Activated CD8-positive, alpha-beta T cell treated with anti-CD3 and anti-CD28 coated beads for 36 hours (primary cell): Measurements from ENCODE around the gene RNASE7. TPM values are rescaled to one million over a fixed set of nuclear protein-coding genes. Genes with fewer than 3 reads are reported as not detected.
A peak's percentile ranks its signal among the peaks of the same experiment; 100 is the strongest.

ENCODE experiments used
- ATAC-seq: fragments of 200-7000 bp; cut with Tn5 transposase; one replicate; pipeline ENCODE4 v1.10.0; 2021; ENCODE audit warnings: mild to moderate bottlenecking, moderate library complexity
- CTCF ChIA-PET: fragments of 350-600 bp; sonication (Branson Sonifier 250); formaldehyde crosslinking; loops from one replicate; lab custom pipeline; 2021; ENCODE audit warnings: antibody characterized with exemption; lab: Charles Lee
- POLR2A ChIA-PET: fragments of 350-600 bp; sonication (Branson Sonifier 250); formaldehyde crosslinking; loops from one replicate; lab custom pipeline; 2021; ENCODE audit warnings: antibody characterized with exemption; lab: Charles Lee
- DNase-seq: peaks from one replicate; pipeline ENCODE4 v3.0.0-alpha.2; 2020
- H3K27ac Mint-ChIP-seq: one replicate; pipeline ENCODE4 v1.8.0; 2021; ENCODE audit warnings: mild to moderate bottlenecking, mixed read lengths
- H3K27me3 Mint-ChIP-seq: one replicate; pipeline ENCODE4 v1.8.0; 2021; ENCODE audit warnings: mixed read lengths
- H3K36me3 Mint-ChIP-seq: one replicate; pipeline ENCODE4 v1.8.0; 2021; ENCODE audit warnings: low read depth, mixed read lengths
- H3K4me1 Mint-ChIP-seq: one replicate; pipeline ENCODE4 v1.8.0; 2021; ENCODE audit warnings: low read depth, mixed read lengths
- H3K4me3 Mint-ChIP-seq: one replicate; pipeline ENCODE4 v1.8.0; 2021; ENCODE audit warnings: mild to moderate bottlenecking, moderate library complexity, mixed read lengths
- H3K9me3 Mint-ChIP-seq: one replicate; pipeline ENCODE4 v1.8.0; 2021; ENCODE audit warnings: mixed read lengths
- CTCF ChIP-seq: fragments of 200-600 bp; IDR thresholded peaks from one replicate; pipeline ENCODE4 v1.8.0; 2022; ENCODE audit warnings: antibody characterized with exemption, mild to moderate bottlenecking
- intact Hi-C: fragments of 100-400 bp; cut with micrococcal nuclease; formaldehyde crosslinking; loops from one replicate; pipeline ENCODE4 v1.10.0; 2022
- total RNA-seq, 2 experiments: library from RNA; stranded (reverse); gene quantifications; one replicate each; pipeline ENCODE4 v1.2.3, GENCODE V29; 2021

The RNASE7 gene
- total RNA-seq, 2 experiments from 2014 or later, result not detected

- Mint-ChIP-seq H3K4me1 (no peaks in the 10 kb centered on the region), H3K9me3 (no peaks in the 10 kb centered on the region), H3K27ac (no peak overlapping the region), H3K4me3 (no peak overlapping the region), H3K36me3 (no peaks in the 10 kb centered on the region), H3K27me3 (peaks cover 25% of the 10 kb centered on the region)
- CTCF ChIA-PET, result interaction anchor here (0.9 to 2.9 kb wide), 5 partner anchors 28 to 47 kb away, joined by 3 to 13 read pairs (median 9); no protein-coding TSS in a partner anchor
- ATAC-seq (no peak), DNase-seq (no peak)
- intact Hi-C loops, result no loop called here
- POLR2A ChIA-PET, result no interaction called here
- no peak for TF ChIP-seq CTCF
These were observed 19.1 kb downstream of the RNASE7 start for GRCh38 chr14:21061347-21061668.

- Mint-ChIP-seq H3K4me3 (no peak overlapping the region), H3K36me3 (no peaks in the 10 kb centered on the region), H3K4me1 (peaks cover under 1% of the 10 kb centered on the region), H3K27me3 (peaks cover 40% of the 10 kb centered on the region), H3K9me3 (no peaks in the 10 kb centered on the region), H3K27ac (no peak overlapping the region)
- ChIA-PET POLR2A (interaction anchor here (0.5 kb wide), 1 partner anchor 289 kb away, joined by 3 read pairs; no protein-coding TSS in a partner anchor), CTCF (interaction anchor here (0.8 to 1.1 kb wide), 2 partner anchors 29 to 41 kb away, joined by 3 read pairs; no protein-coding TSS in a partner anchor)
- intact Hi-C loops, result no loop called here
- TF ChIP-seq CTCF, result no peak
- no peak for DNase-seq
- no peak for ATAC-seq
These were observed 21.3 kb downstream of the RNASE7 start for GRCh38 chr14:21063479-21063878.

- ATAC-seq (no peak), DNase-seq (no peak)
- H3K9me3 Mint-ChIP-seq, result no peaks in the 10 kb centered on the region
- peaks cover 29% of the 10 kb centered on the region for H3K4me1 Mint-ChIP-seq
- peaks cover 58% of the 10 kb centered on the region for H3K27me3 Mint-ChIP-seq
- intact Hi-C loops, result no loop called here
- CTCF ChIA-PET, result interaction anchor here (1.0 to 5.3 kb wide), 10 partner anchors 17 to 96 kb away, joined by 3 to 121 read pairs (median 18); partner anchors contain the start of genes SLC39A2 and TMEM253
- no peak overlapping the region for H3K4me3 Mint-ChIP-seq
- H3K27ac Mint-ChIP-seq, result no peak overlapping the region
- POLR2A ChIA-PET, result interaction anchor here (1.0 to 1.2 kb wide), 2 partner anchors 31 to 38 kb away, joined by 3 to 4 read pairs; no protein-coding TSS in a partner anchor
- no peaks in the 10 kb centered on the region for H3K36me3 Mint-ChIP-seq
- TF ChIP-seq CTCF, result no peak
These were observed 24.8 kb downstream of the RNASE7 start for GRCh38 chr14:21066882-21067502.

- H3K36me3 Mint-ChIP-seq, result no peaks in the 10 kb centered on the region
- POLR2A ChIA-PET, result interaction anchor here (0.6 to 1.6 kb wide), 2 partner anchors 27 to 29 kb away, joined by 3 to 6 read pairs; no protein-coding TSS in a partner anchor
- ATAC-seq (peak; percentile 63), DNase-seq (peak; percentile 74)
- no peak overlapping the region for H3K27ac Mint-ChIP-seq
- CTCF ChIA-PET, result interaction anchor here (0.6 to 5.3 kb wide), 21 partner anchors 9 to 97 kb away, joined by 3 to 121 read pairs (median 5); partner anchors contain the start of genes TMEM253 and TPPP2
- H3K9me3 Mint-ChIP-seq, result no peaks in the 10 kb centered on the region
- peak overlapping the region; percentile 62 for H3K4me3 Mint-ChIP-seq
- intact Hi-C loops, result loop anchor here (2.0 kb wide), 1 partner anchor 38 kb away; no protein-coding TSS in a partner anchor
- H3K4me1 Mint-ChIP-seq, result peaks cover 31% of the 10 kb centered on the region
- TF ChIP-seq CTCF, result peak; percentile 49
- H3K27me3 Mint-ChIP-seq, result peaks cover 64% of the 10 kb centered on the region
These were observed 26.6 kb downstream of the RNASE7 start for GRCh38 chr14:21068521-21069387.
